HEK293 (cell line): ENCODE measurements around the gene GALK1.

Experiments used
- GLI2 ChIP-seq: fragments of 450-650 bp; formaldehyde crosslinking; IDR thresholded peaks from 2 replicates; pipeline ENCODE4; 2017; ENCODE audit warnings: missing biosample characterization, missing genetic modification characterization, low read depth, borderline replicate concordance
- ZBTB1 ChIP-seq: fragments of 450-650 bp; formaldehyde crosslinking; IDR thresholded peaks from 2 replicates; pipeline ENCODE4 v1.5.1; 2016; ENCODE audit warnings: missing biosample characterization, missing genetic modification characterization
- ZFP69B ChIP-seq: fragments of 450-650 bp; formaldehyde crosslinking; IDR thresholded peaks from 2 replicates; pipeline ENCODE4 v1.5.1; 2016; ENCODE audit warnings: missing biosample characterization, missing genetic modification characterization
- ZNF10 ChIP-seq: fragments of 450-650 bp; formaldehyde crosslinking; IDR thresholded peaks from 2 replicates; pipeline ENCODE4 v1.5.1; 2017; ENCODE audit warnings: missing biosample characterization, missing genetic modification characterization
- ZNF132 ChIP-seq: fragments of 450-650 bp; formaldehyde crosslinking; IDR thresholded peaks from 2 replicates; pipeline ENCODE4 v1.5.1; 2017; ENCODE audit warnings: missing biosample characterization, missing genetic modification characterization, borderline replicate concordance
- ZNF157 ChIP-seq: fragments of 450-650 bp; formaldehyde crosslinking; IDR thresholded peaks from 2 replicates; pipeline ENCODE4 v1.5.1; 2016; ENCODE audit warnings: missing biosample characterization, missing genetic modification characterization
- ZNF23 ChIP-seq: fragments of 450-650 bp; formaldehyde crosslinking; IDR thresholded peaks from 2 replicates; pipeline ENCODE4 v1.5.1; 2016; ENCODE audit warnings: missing biosample characterization, missing genetic modification characterization, borderline replicate concordance
- ZNF394 ChIP-seq: fragments of 450-650 bp; formaldehyde crosslinking; IDR thresholded peaks from 2 replicates; pipeline ENCODE4 v1.5.1; 2016; ENCODE audit warnings: missing biosample characterization, missing genetic modification characterization, mild to moderate bottlenecking, moderate library complexity, borderline replicate concordance
- ZNF404 ChIP-seq: fragments of 450-650 bp; formaldehyde crosslinking; IDR thresholded peaks from 2 replicates; pipeline ENCODE4 v1.5.1; 2017; ENCODE audit warnings: missing biosample characterization, missing genetic modification characterization
- ZNF529 ChIP-seq: fragments of 450-650 bp; formaldehyde crosslinking; IDR thresholded peaks from 2 replicates; pipeline ENCODE4 v1.5.1; 2017; ENCODE audit warnings: missing genetic modification characterization, missing biosample characterization; ENCODE audit not compliant: insufficient replicate concordance
- ZNF701 ChIP-seq: fragments of 450-650 bp; formaldehyde crosslinking; IDR thresholded peaks from 2 replicates; pipeline ENCODE4 v1.5.1; 2016; ENCODE audit warnings: missing biosample characterization, missing genetic modification characterization
- TF ChIP-seq, protein P1 (sequence below): fragments of 450-650 bp; formaldehyde crosslinking; IDR thresholded peaks from 2 replicates; pipeline ENCODE4 v1.5.1; 2016; ENCODE audit warnings: missing biosample characterization, missing genetic modification characterization
- TF ChIP-seq, protein P2 (sequence below): fragments of 450-650 bp; formaldehyde crosslinking; IDR thresholded peaks from 2 replicates; pipeline ENCODE4 v1.5.1; 2016; ENCODE audit warnings: missing biosample characterization, missing genetic modification characterization
- TF ChIP-seq, protein P3 (sequence below): fragments of 450-650 bp; formaldehyde crosslinking; IDR thresholded peaks from 2 replicates; pipeline ENCODE4 v1.5.1; 2017; ENCODE audit warnings: missing biosample characterization, missing genetic modification characterization

DNA sequence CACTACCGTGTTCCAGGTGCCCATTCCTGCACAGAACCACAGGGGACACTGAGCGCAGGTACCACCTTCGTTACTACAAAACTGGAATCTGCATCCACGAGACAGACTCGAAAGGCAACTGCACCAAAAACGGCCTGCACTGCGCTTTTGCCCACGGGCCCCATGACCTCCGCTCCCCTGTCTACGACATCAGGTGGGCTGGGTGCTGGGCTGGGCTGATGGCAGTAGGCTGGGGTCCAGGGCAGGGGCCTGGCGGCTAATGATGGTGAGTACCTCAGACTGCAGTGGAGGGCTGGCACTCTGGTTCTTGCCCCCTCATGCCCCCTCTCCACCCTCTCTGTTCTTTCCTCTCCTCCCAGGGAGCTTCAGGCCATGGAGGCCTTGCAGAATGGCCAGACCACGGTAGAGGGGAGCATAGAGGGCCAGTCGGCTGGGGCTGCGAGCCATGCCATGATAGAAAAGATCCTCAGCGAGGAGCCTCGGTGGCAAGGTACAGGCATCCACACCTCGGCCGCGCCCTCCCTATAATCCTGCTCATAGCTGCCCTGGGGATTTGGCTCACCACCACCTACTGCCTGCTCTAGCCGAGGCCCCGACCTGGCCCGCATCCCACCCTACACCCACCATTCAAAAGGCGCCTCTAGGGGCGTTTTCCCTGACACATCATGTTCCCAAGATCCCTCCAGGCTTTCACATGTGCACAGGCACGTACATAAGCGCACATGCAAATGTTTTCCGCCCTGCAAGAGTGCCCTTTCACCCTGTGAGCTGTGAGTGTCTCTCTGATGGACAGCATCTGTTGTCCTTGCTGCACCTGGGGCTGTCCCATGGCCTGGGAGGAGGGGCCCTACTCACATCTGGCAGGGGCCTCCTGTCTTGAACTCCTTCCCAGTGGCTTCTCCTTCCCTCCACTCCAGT, 47.4 kb upstream of the GALK1 start:
- TF ChIP-seq ZNF10 (no peak), ZNF23 (tag by site-specific recombination) (no peak), ZNF394 (no peak), ZNF529 (tag by site-specific recombination) (no peak), ZNF132 (tag by site-specific recombination) (no peak), ZNF157 (tag by site-specific recombination) (no peak), ZFP69B (tag by site-specific recombination) (no peak), ZBTB1 (tag by site-specific recombination) (no peak), ZNF701 (tag by site-specific recombination) (no peak), ZNF404 (tag by site-specific recombination) (no peak), GLI2 (no peak)
- TF ChIP-seq, protein P1, sequence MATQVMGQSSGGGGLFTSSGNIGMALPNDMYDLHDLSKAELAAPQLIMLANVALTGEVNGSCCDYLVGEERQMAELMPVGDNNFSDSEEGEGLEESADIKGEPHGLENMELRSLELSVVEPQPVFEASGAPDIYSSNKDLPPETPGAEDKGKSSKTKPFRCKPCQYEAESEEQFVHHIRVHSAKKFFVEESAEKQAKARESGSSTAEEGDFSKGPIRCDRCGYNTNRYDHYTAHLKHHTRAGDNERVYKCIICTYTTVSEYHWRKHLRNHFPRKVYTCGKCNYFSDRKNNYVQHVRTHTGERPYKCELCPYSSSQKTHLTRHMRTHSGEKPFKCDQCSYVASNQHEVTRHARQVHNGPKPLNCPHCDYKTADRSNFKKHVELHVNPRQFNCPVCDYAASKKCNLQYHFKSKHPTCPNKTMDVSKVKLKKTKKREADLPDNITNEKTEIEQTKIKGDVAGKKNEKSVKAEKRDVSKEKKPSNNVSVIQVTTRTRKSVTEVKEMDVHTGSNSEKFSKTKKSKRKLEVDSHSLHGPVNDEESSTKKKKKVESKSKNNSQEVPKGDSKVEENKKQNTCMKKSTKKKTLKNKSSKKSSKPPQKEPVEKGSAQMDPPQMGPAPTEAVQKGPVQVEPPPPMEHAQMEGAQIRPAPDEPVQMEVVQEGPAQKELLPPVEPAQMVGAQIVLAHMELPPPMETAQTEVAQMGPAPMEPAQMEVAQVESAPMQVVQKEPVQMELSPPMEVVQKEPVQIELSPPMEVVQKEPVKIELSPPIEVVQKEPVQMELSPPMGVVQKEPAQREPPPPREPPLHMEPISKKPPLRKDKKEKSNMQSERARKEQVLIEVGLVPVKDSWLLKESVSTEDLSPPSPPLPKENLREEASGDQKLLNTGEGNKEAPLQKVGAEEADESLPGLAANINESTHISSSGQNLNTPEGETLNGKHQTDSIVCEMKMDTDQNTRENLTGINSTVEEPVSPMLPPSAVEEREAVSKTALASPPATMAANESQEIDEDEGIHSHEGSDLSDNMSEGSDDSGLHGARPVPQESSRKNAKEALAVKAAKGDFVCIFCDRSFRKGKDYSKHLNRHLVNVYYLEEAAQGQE (tag by site-specific recombination): no peak
- TF ChIP-seq, protein P2, sequence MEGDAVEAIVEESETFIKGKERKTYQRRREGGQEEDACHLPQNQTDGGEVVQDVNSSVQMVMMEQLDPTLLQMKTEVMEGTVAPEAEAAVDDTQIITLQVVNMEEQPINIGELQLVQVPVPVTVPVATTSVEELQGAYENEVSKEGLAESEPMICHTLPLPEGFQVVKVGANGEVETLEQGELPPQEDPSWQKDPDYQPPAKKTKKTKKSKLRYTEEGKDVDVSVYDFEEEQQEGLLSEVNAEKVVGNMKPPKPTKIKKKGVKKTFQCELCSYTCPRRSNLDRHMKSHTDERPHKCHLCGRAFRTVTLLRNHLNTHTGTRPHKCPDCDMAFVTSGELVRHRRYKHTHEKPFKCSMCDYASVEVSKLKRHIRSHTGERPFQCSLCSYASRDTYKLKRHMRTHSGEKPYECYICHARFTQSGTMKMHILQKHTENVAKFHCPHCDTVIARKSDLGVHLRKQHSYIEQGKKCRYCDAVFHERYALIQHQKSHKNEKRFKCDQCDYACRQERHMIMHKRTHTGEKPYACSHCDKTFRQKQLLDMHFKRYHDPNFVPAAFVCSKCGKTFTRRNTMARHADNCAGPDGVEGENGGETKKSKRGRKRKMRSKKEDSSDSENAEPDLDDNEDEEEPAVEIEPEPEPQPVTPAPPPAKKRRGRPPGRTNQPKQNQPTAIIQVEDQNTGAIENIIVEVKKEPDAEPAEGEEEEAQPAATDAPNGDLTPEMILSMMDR (tag by site-specific recombination): no peak
- TF ChIP-seq, protein P3, sequence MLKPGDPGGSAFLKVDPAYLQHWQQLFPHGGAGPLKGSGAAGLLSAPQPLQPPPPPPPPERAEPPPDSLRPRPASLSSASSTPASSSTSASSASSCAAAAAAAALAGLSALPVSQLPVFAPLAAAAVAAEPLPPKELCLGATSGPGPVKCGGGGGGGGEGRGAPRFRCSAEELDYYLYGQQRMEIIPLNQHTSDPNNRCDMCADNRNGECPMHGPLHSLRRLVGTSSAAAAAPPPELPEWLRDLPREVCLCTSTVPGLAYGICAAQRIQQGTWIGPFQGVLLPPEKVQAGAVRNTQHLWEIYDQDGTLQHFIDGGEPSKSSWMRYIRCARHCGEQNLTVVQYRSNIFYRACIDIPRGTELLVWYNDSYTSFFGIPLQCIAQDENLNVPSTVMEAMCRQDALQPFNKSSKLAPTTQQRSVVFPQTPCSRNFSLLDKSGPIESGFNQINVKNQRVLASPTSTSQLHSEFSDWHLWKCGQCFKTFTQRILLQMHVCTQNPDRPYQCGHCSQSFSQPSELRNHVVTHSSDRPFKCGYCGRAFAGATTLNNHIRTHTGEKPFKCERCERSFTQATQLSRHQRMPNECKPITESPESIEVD (tag by site-specific recombination): no peak
